Adrenal gland (tissue), 12 donors: ENCODE results near the gene TACR2. TPM values are rescaled to one million over a fixed set of nuclear protein-coding genes. Genes with fewer than 3 reads are reported as not detected.

Source experiments
- DNase-seq, 7 donors: peaks; one replicate each; pipeline ENCODE4 v3.0.0-alpha.2; 2019 to 2020
- H3K27ac ChIP-seq, 5 donors: fragments of 200-600 bp; sonication (generic) in 4 of 5; 1 replicate in 3 of 5; 2 replicates in 2 of 5; pipeline versions ENCODE4 v1.5.1 to v1.8.0; 2016 to 2020; ENCODE audit warnings: mild to moderate bottlenecking in 1 of 5
- H3K27me3 ChIP-seq: fragments of 200-600 bp; 2 replicates; pipeline ENCODE4 v1.8.0; 2021
- H3K36me3 ChIP-seq, 2 donors: fragments of 200-600 bp; replicated peaks in 1 of 2; 1 replicate in 1 of 2; 2 replicates in 1 of 2; pipeline versions ENCODE4 v1.5.1 to v1.8.0; 2018 to 2022
- H3K4me1 ChIP-seq, 2 donors: fragments of 200-600 bp; replicated peaks in 1 of 2; 1 replicate in 1 of 2; 2 replicates in 1 of 2; pipeline versions ENCODE4 v1.5.1 to v1.8.0; 2018 to 2021
- H3K4me3 ChIP-seq, 4 donors: fragments of 200-600 bp; sonication (generic) in 3 of 4; one replicate each; pipeline ENCODE4 v1.5.1; 2016 to 2018
- H3K9me3 ChIP-seq, 3 donors: fragments of 200-600 bp; sonication (generic) in 1 of 3; replicated peaks in 1 of 3; 1 replicate in 2 of 3; 2 replicates in 1 of 3; pipeline versions ENCODE4 v1.5.1 to v1.8.0; 2016 to 2021
- POLR2A ChIP-seq, 2 donors: fragments of 450-650 bp; IDR thresholded peaks; one replicate each; pipeline ENCODE4 v1.6.1; 2017; ENCODE audit warnings: antibody characterized with exemption in 2 of 2, mild to moderate bottlenecking in 2 of 2, moderate library complexity in 1 of 2
- WGBS, 4 donors: extraction: QIAGEN DNeasy Blood & Tissue Kit in 2 of 4; methylation state at CpG; one replicate each; pipeline versions ENCODE4 v1.1.5 to v1.1.7; 2013 to 2017; 5-methylcytosine and 5-hydroxymethylcytosine counted together
- intact Hi-C, 2 donors: fragments of 100-400 bp; cut with DNase I; formaldehyde crosslinking; loops; one replicate each; pipeline versions ENCODE4 v1.14.1 to v1.15.0; 2022 to 2023
- polyA plus RNA-seq, 3 donors: library from polyadenylated mRNA; stranded (reverse); fragments of 200-250 nt in 2 of 3; fragments of 350-450 nt in 1 of 3; fragmentation: Illumina TruSeq in 1 of 3; extraction: RNeasy Lipid Tissue Mini Kit (QIAGEN cat#74804) in 1 of 3; gene quantifications; one replicate each; pipeline ENCODE4 v1.2.3, GENCODE V29; 2013 to 2014
- total RNA-seq, 9 donors: library from RNA; depleted of rRNA in 4 of 9; stranded (reverse); fragments of >200 nt in 4 of 9; fragments of 120-200 nt in 1 of 9; fragmentation: NEBNext Ultra II Directional in 1 of 9; extraction: Animal tissue kit (Norgen Biotek cat#: 25700) in 1 of 9; gene quantifications; one replicate each; pipeline versions ENCODE4 v1.1.0 to v1.2.4, GENCODE V29; 2013 to 2023
- TF ChIP-seq, protein P1 (sequence below), 6 experiments: fragments of 450-650 bp in 4 of 6; fragments of 200-600 bp in 2 of 6; sonication (generic) in 1 of 6; IDR thresholded peaks; 1 replicate in 5 of 6; 2 replicates in 1 of 6; pipeline versions ENCODE4 v1.5.1 to v1.8.0; 2016 to 2021; ENCODE audit warnings: antibody characterized with exemption in 6 of 6, mild to moderate bottlenecking in 2 of 6, moderate library complexity in 1 of 6
- donor health status: healthy with polysubstance abuse.
- donor health status: Bipolar disorder and iron deficiency.
- donor health status: DM: yes; HTN: yes; CAD: no.
- donor health status: DM: no; HTN: no; CAD: no.
- donor health status: DM: no; HTN: no; CAD: no.
- donor health status: DM: yes; HTN: yes; CAD: no.

Gene TACR2
- total and polyA plus RNA-seq, 12 donors: 0.11 to 0.55 (median 0.35) TPM; not detected in 3

DNA sequence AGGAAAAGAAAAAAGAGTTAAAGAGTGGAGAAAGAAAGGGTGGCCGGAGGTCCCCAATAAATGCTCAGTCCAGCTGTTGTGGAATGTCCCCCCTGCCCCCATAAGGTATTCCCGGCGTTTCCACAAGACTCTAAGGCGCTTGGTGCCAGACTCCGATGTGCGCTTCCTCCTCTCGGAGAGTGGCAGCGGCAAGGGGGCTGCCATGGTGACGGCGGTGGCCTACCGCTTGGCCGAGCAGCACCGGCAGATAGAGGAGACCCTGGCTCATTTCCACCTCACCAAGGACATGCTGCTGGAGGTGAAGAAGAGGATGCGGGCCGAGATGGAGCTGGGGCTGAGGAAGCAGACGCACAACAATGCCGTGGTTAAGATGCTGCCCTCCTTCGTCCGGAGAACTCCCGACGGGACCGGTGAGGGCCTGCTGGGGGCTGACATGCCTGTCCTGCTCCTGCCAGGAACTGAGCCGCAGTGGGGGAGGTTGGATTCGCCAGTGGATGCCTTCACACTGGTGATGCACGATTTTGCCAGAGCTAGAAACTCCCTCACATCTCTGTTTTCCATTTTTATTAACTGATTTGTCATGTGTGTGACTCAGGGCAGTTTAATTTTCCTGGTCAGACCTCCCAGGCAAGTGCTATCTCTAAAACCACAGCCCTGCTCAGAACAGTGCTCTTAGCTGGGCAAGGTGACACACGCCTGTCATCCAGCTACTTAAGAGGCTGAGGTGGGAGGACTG, 34.2 kb downstream of the TACR2 start:
- TF ChIP-seq POLR2A (IDR thresholded peaks at IDR 0.05): no peak
- TF ChIP-seq, protein P1, sequence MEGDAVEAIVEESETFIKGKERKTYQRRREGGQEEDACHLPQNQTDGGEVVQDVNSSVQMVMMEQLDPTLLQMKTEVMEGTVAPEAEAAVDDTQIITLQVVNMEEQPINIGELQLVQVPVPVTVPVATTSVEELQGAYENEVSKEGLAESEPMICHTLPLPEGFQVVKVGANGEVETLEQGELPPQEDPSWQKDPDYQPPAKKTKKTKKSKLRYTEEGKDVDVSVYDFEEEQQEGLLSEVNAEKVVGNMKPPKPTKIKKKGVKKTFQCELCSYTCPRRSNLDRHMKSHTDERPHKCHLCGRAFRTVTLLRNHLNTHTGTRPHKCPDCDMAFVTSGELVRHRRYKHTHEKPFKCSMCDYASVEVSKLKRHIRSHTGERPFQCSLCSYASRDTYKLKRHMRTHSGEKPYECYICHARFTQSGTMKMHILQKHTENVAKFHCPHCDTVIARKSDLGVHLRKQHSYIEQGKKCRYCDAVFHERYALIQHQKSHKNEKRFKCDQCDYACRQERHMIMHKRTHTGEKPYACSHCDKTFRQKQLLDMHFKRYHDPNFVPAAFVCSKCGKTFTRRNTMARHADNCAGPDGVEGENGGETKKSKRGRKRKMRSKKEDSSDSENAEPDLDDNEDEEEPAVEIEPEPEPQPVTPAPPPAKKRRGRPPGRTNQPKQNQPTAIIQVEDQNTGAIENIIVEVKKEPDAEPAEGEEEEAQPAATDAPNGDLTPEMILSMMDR (IDR thresholded peaks at IDR 0.05): no peak
- no peaks in the 10 kb centered on the region for H3K4me1 ChIP-seq
- H3K27me3 ChIP-seq: no peaks in the 10 kb centered on the region
- no peak for DNase-seq
- H3K27ac ChIP-seq: no peak overlapping the region
- no peaks in the 10 kb centered on the region for H3K9me3 ChIP-seq
- no peak overlapping the region for H3K4me3 ChIP-seq
- WGBS, 4 donors: 90 to 94% (median 92%) methylated on average over 24 to 26 of the region's 26 CpGs
- intact Hi-C loops: no loop called here
- H3K36me3 ChIP-seq: peaks cover 0 to 78% of the 10 kb centered on the region in 2 donors

DNA sequence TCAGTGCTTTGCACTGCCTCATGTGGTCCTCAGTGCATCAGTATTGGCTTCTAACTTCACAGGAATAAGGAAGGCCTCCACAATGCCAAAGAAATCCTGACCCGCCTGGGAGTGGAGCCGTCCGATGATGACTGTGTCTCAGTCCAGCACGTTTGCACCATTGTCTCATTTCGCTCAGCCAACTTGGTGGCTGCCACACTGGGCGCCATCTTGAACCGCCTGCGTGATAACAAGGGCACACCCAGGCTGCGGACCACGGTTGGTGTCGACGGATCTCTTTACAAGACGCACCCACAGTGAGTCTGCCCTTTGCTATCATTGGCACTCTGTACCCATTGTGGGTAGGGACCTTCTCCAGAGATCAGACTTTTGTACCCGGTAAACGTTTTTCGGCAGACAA, 36.9 kb downstream of the TACR2 start:
- Histone ChIP-seq H3K27ac (no peak overlapping the region), H3K9me3 (no peaks in the 10 kb centered on the region), H3K27me3 (no peaks in the 10 kb centered on the region), H3K4me1 (peaks cover 0 to 12% of the 10 kb centered on the region in 2 donors), H3K4me3 (no peak overlapping the region), H3K36me3 (peaks cover 0 to 63% of the 10 kb centered on the region in 2 donors)
- WGBS, 4 donors: 94 to 97% (median 96%) methylated on average over 9 to 16 of the region's 16 CpGs
- intact Hi-C loops: no loop called here
- TF ChIP-seq, protein P1 (IDR thresholded peaks at IDR 0.05): no peak
- TF ChIP-seq POLR2A (IDR thresholded peaks at IDR 0.05): no peak
- DNase-seq: no peak

DNA sequence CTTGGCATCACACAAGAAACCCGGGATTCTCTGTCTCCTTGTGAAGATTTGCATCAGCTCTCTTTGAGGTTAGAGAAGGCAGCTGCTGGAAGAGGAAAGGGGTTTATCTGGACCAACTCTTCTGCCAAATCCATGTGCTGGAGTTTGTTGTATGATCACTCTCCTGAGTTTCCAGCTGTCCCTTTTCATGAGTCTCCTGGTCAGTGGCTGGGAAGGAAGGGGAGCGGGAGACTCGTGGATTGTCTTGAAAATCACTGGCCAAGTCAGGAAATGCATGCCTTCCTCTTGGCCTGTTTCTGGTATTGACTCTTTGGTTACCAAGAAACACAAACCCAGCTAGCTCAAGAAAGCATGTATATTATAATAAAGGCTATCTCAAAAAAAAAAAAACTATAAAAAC, 38.8 kb downstream of the TACR2 start:
- peaks cover 0 to 54% of the 10 kb centered on the region in 2 donors for H3K36me3 ChIP-seq
- peaks cover 0 to 12% of the 10 kb centered on the region in 2 donors for H3K4me1 ChIP-seq
- TF ChIP-seq, protein P1 (IDR thresholded peaks at IDR 0.05): no peak
- no peak for TF ChIP-seq POLR2A (IDR thresholded peaks at IDR 0.05)
- intact Hi-C loops: no loop called here
- H3K27me3 ChIP-seq: no peaks in the 10 kb centered on the region
- DNase-seq: peak in 1 of 7 donors; percentile 11
- H3K9me3 ChIP-seq: no peaks in the 10 kb centered on the region
- H3K4me3 ChIP-seq: no peak overlapping the region
- peak overlapping the region in 2 of 5 donors; percentile 0 to 14 for H3K27ac ChIP-seq
- 59 to 71% (median 66%) methylated on average over 3 of the region's 3 CpGs for WGBS, 4 donors

DNA sequence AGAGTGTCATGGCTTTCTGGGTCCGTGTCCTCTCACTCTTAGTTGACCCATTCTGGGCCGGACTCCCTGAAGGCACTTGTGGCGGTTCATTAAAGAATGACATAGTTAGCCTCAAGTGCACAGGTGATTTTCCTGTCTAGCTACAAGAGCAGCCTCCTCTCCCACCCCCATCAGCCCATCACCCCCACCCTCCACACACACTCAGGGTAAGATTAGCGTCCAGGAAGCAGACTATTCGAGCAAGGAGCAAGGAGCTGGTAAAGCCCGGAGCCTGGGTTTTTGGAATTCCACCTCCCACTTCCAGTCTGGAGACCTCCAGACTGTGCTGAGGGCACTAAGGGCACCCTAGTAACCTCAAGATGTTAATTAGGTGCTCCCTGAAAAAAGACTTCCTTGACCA, 39.5 kb downstream of the TACR2 start:
- no peak for TF ChIP-seq POLR2A (IDR thresholded peaks at IDR 0.05)
- TF ChIP-seq, protein P1 (IDR thresholded peaks at IDR 0.05): no peak
- Histone ChIP-seq H3K9me3 (no peaks in the 10 kb centered on the region), H3K36me3 (peaks cover 0 to 48% of the 10 kb centered on the region in 2 donors), H3K27ac (peak overlapping the region in 2 of 5 donors; percentile 14 to 40), H3K4me3 (no peak overlapping the region), H3K27me3 (no peaks in the 10 kb centered on the region), H3K4me1 (peaks cover 0 to 12% of the 10 kb centered on the region in 2 donors)
- intact Hi-C loops: no loop called here
- no peak for DNase-seq
- 85 to 90% (median 87%) methylated on average over 6 of the region's 6 CpGs for WGBS, 4 donors
